Measurements from ENCODE around the gene CTLA4.

CTLA4 gene

DNA sequence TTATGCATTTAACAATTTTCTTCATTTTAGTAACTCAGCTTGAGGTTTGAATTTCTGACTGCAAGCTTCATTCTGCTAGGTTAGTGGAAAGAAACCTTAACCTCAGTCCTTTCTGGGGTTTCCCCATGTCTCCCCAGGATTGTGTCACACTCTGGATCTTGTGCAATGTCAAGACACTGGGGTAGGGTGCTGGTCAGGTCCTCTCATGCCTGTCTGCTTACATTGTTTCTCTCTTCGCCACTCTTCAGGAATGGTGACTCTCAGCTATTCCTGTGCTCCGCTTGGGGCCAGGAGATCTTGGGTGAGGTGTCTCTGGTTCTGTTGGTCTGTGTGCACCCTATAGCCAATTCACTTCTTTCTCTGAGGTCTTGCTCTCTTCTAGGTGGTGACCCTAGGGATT, 23.9 kb downstream of the CTLA4 start:
- DNase-seq (ENCODE audit: low read depth), result peak; percentile 25

DNA sequence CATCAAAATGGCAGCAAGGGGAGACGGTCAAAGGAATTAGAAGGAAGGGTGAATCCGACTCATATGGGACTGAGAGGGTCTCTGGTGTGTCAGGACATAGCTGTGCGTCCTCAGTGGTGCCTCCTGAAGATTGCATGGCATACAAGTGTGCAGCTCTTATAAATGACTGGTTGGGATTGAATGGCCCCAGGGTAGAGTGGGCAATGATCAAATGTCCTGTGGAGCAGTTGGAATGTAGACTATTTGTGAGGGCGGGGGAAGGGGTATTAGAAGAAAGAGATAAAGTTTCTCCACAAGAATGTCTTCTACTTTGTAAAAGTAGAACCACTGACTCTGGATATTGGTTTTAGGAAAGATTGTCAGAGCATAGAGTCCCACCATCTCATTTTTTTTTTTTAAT, 24.6 kb downstream of the CTLA4 start:
- DNase-seq (ENCODE audit: low read depth), result no peak

DNA sequence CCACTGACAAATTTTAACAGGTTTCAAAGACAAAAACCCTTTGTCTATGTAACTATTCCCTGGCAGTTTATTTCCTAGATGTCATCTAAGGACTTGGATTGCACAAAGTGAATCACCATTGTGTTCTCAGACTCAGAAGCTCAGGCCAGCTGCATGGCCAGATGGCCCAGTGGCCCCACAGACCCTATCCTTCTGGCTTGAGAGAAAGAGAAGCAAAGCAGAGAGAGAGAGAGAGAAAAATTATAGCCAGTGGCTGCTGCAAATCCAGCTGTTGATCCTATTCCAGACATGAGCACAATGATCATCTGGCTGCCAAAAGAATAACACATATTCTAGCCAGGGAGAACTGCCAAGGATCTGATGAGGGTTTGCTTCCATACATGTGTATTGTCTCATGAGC, 25.8 kb downstream of the CTLA4 start:
- no peak for DNase-seq (ENCODE audit: low read depth)

DNA sequence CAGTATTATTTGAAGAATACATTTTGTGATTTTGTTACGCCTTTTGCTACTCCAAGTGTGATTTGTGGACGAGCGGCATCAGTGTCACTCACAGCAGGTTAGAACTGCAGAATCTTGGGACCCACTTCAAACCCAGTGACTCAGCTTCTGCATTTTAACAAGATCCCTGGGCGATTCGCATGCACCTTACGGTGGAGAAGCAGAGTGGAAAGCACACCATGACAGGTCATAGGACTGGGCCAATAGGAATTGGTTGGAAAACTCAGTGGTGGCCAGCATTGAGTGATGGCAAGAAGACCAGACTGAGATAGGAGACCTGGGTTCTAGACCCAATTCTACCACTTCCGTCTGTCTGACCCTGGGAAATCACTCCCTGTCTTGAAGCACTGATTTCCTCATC, 26.3 kb downstream of the CTLA4 start:
- DNase-seq (ENCODE audit: low read depth), result no peak

DNA sequence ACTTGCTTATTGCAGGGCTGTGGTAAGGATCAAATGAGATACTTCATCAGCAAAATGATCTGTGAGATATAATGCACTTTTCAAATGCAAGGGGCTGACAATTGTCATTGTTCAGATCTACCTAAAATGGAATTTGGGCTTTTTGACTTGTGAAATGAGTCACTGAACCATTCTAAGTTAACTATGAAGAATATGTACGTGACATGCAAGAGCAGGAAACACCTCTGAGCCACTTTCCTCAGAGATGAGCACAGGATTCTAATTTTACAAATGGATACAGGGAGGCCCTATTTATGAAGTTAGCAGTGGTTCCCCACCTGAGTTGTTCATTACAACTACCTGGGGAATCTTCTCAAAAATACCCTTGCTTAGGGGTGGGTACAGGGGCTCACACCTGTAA, 26.7 kb downstream of the CTLA4 start:
- no peak for DNase-seq (ENCODE audit: low read depth)

DNA sequence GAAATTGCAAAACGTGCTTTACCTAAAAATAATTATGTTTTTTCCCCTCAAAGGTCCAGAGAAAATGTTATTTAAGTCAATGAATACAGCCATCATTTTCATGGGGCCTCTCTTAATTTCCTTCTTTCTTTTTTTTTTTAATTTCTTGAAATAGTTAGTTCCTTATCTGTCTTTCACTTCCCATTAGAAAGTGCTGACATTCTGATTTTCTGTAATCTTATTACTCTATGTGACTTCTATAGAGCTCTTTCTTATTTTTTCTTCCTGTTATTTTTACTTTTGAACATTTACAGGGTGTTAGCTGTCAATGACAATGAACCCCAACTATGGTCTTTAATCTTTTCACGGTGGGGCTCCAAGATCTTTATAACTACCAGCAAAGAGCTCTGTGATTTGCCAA, 30.0 kb downstream of the CTLA4 start:
- no peak for DNase-seq (ENCODE audit: low read depth)

DNA sequence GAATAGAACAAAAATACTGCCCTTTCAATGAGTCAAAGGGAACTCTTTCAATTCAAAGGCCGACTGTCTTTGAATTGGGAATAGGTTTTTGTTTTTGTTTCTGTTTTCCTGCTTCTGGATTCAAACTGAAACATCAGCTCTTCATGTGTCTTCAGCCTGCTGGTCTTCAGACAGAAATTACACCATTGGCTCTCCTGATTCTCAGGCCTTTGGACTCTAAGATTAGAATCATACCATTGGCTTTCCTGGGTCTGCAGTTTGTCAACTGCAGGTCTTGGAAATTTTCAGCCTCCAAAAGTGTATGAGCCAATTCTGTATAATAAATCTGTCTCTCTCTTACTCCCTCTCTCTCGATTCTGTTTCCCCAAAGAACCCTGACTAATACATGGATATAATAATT, 31.1 kb downstream of the CTLA4 start:
- no peak for DNase-seq (ENCODE audit: low read depth)

DNA sequence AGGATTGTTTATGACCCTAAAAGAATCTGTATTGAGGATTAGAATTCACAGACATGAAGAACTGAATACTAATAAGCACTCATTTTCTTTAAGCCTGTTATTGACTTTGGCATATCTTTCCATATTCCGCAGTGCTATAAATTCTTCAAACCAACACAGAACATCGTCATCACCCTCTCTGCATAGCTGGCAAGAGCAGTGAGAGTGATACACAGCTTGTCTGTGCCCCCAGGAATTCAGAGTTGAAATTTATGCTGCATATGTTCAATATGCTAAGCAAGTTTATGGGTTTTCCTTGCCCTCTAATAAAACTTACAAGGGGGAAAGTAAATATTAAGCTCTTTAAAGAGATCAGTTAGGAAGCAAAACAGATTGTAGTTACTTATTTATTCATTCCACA, 32.7 kb downstream of the CTLA4 start:
- DNase-seq (ENCODE audit: low read depth), result no peak

DNA sequence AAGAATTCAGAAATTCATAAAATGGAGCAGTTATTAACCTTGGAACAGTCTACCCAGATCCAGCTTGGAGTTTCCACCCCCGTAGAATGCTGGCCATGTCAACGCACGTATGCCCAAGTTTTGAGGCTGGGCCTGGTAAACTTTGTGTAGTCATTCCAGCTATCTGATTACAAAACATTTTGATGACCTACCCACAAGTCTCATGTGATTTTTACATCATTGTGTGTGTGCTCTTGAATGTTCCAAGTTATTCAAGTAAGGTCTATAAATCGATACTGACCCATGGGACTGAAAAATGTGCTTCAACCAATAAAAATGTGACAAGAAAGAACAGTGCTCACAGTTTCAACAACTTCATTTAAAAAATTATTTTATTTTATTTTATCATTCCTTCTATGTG, 36.5 kb downstream of the CTLA4 start:
- DNase-seq (ENCODE audit: low read depth), result no peak

DNA sequence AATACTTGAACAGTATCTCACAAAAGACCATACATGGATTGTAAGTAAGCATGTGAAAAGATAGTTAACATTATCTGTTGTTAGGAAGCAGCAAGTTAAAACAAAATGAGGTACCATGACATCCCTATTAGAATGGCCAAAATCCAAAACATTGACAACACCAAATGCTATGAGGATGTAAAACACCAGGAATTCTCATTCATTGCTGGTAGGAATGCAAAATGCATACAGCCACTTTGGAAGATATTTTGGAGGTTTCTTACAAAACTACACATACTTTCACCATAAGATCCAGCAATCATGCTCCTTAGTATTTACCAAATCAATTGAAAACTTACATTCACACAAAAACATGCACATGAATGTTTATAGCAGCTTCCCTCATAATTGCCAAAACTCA, 38.1 kb downstream of the CTLA4 start:
- DNase-seq (ENCODE audit: low read depth), result no peak

DNA sequence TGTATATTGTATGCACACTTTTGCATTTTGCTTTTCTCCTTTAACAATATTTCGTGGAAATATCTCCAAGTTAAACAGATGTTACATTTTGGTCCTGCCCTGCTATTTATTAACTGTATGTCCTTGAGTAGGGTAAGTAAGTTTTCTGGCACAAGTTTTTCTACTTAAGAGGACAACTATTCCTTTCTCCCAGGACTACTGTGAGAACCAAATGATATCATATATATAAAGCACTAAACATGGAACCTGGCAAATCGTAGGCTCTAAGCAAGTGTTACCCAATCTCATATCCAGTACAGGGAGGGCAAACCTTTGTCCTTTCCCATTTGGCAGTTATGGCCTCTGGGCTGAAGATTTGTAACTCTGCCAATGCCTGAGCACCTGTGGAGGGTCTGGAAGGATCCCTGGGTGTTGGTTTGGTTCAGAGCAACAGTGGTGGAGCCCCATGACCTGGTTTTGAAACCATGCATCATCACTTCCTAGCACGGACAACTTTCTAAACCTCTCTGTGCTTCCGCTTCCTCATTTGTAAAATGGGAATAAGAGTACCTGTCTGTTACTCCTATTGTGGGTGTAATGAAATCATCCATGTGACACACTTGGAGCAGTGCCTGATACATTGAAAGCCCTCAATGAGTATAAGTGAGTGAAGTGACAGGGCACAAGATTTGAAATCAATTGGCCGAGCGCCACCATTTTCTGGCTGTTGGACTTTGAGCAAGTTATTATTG, 40.7 kb downstream of the CTLA4 start:
- DNase-seq (ENCODE audit: low read depth), result no peak

DNA sequence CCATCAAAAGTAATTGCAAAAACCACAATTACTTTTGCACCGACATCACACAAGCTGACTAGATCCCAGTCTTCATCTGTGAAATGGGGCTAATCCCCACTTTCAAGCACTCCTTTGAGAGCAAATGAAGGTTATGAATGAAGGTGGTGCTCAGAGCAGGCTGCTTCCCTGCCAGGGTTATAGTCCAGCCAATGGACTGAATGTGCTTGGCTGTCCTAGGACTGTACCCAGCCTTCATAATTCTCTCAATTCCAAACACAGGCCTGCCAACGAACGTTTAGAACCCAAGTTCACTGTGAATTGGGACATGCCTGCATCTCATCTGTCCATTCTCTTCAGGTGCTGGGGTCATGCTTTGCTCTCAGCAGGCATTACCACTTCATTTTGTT, 41.2 kb downstream of the CTLA4 start:
- DNase-seq (ENCODE audit: low read depth), result no peak

DNA sequence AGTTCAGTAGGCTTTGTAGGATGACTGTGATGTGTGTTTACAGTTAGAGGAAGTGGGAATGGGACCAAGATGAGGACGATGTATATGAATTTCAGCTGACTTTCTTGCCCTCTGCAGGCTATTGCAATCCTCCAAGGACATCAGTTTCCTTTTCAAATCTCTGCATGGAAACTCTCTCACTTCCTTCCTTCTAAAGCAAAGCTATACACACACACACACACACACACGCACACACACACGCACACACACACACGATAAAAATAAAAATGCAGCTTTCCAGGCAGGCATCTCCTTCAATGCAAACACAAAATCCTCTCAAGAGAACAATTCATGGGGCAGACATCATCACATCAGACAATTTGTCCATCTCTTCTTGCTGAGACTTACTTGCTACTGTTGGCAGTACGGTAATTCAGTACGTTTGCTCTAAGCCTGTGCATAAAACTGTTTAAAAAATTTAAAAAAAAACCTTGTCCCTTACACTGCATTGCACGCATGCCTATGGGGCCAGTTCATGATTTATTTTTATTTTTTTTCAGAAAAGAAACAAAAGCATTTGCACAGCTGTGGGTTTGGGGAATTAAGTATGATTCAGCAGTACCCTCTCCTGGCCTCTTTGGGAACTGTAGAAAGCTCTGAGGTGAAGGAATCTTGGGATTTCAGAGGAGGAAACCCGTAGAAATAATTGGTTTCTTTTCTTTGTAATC, 41.8 kb downstream of the CTLA4 start:
- no peak for DNase-seq (ENCODE audit: low read depth)

DNA sequence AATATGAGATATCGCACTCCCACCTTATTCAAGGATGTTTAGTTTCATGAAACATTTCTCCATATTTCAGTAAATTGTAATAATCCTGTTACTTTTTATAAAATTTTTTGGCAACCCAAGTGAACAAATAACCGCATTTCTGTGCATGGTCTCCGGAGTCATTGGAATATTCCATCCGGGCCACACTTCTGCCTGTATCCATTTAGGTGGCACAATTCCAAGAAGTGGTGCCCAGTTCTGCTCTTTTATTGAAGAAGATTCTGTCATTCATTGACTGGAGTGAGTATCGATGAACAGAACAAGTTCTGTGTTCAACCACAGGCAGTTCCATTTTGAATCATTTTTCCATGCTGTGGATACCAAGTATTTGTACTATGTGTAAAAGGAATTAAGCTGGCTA, 42.4 kb downstream of the CTLA4 start:
- no peak for DNase-seq (ENCODE audit: low read depth)

DNA sequence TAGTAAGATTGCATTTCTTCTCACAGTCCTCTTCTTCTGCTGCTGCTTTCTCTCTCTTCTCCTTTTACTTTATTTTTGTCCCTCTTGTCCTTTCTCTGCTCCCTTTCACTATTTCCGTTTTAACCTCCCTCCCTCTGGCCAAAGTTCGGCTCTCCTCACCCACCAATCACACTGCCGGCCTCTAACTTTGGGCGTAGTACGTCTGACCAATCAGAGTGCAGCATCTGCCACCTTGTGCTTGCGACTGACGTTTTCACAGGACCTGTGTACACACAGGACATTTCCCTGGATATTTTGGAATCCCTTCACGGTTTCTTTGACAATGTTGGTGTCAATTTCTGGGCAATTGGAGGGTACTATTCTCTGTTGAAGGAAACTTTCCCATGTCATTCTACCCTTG, 46.4 kb downstream of the CTLA4 start:
- no peak for DNase-seq (ENCODE audit: low read depth)

DNA sequence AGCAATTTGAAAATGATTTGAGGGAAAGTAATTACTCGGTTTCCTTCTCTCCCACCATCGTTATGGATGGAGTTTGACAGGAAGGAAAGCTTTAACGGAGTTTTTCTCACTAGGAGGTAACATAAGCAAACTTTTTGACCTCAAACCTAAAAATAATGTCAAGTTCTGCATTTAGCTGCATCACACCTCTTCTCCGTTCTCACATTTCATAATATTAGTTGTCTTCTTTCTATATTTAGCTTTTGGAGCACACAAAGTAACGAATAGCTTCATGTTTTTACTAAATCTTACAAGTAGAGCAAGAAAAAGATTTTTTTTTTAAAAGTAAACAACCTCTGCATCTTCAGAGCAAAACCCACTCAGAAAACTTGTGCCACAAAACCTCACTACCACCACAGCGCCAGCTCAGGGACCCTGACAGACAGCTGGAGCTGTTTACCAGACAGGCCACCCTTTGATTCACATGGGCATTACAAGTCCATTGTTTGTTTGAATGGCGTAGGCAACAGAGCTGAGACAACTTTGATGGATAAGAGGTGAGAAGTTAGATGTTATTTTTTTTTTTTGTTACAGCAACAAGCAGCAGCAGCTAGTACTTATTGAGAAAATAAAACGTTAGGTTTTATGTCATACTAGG, 47.1 kb downstream of the CTLA4 start:
- no peak for DNase-seq (ENCODE audit: low read depth)

DNA sequence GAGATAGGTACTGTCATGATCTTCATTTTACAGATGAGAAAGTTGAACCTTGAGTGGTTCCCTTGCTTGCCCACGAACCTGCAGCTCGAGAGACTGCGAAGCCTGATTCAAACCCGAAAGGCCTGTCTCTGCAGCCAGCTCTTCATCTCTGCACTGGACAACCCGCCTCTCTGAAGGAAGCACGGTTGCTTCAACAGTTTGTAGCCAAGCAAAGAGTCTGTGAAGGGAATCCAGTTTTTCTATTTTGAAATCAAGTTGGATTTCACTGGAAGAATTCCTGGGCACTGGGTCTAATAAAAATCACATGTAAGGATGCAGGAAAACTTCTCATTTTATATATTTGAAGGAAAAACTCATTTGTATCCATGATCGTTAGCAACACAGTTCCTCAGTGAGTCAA, 47.7 kb downstream of the CTLA4 start:
- no peak for DNase-seq (ENCODE audit: low read depth)

DNA sequence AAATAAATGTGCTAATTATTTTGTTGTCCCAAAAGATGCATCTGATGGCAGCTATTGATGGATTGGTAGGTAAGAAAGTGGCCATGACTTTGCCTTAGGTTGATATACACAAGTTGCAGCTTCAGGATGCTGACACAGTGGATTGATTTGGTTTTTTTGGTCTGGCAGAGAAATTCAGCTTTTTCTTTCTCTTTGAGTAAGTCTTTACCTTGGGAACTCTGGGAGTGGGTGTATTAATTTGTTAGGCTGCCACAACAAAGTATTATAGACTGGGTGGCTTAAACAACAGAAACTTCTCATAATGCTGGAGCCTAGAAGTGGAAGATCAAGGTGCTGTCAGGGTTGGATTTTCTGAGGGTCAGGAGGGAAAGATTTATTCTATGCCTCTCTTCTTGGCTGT, 49.2 kb downstream of the CTLA4 start:
- DNase-seq (ENCODE audit: low read depth), result no peak

DNA sequence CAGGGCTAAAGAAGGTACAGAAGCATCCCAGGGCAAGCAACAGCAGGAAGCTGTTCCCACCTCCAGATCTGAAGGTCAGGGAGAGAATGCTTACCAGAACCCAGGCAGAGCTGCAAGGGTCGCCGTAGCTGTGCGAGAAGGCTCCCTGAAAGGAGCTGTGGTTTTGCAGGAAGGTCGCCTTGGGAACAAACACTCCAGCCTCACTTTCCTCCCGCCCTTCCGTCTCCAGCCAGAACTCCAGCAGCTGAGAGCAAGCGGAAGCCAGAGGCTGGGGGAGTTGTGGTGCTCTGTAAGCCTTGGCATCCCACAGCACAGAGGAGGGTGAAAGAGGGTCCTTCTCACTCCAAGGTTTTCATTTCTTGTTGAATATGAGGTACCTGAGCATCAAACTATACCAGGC, 50.7 kb downstream of the CTLA4 start:
- no peak for DNase-seq (ENCODE audit: low read depth)

DNA sequence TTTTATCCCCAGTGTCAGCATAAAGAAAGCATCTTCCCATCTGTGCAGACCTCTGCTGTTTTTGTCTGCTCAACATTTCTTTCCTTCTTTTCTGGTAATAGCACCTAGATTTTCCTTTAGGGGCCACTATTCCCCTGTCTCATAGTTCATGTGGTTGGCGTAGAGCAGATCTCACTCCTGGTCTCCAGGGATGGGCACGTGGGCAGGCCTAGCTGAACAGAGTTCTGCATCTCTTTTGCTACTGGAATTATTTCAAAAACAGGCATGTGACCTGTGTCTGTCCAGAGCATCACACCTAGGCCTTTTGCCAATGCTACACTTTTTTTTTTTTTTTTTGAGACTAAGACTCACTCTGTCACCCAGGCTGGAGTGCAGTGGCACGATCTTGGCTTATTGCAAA, 51.3 kb downstream of the CTLA4 start:
- DNase-seq (ENCODE audit: low read depth), result no peak

Data from stimulated activated CD8-positive, alpha-beta memory T cell treated with anti-CD3 and anti-CD28 coated beads, Interleukin-4, amount 100 ng/mL, for 24 hours (primary cell).